CD4-positive, CD25-positive, alpha-beta regulatory T cell (primary cell): ENCODE data around the gene PDS5A. TPM values are rescaled to one million over a fixed set of nuclear protein-coding genes. Genes with fewer than 3 reads are reported as not detected.
"Not testable (repeated sequence)": the region's sequence is repeated elsewhere in the genome, so short reads cannot be mapped to it uniquely, and the experiment has no call there.

Source experiments
- ATAC-seq, 2 donors: fragments of 150-1000 bp; cut with Tn5 transposase; one replicate each; pipeline ENCODE4 v1.10.0; 2021; ENCODE audit warnings: low read depth in 2 of 2, moderate number of reproducible peaks in 2 of 2, moderate library complexity in 1 of 2
- DNase-seq, 3 donors: peaks; one replicate each; pipeline versions ENCODE4 v3.0.0 to v3.0.0-alpha.2; 2012 to 2022; ENCODE audit warnings: mixed read lengths in 1 of 3
- H3K27ac ChIP-seq: one replicate; pipeline ENCODE4 v1.7.0; 2013; ENCODE audit warnings: mild to moderate bottlenecking, low read length; ENCODE audit not compliant: insufficient read depth, poor library complexity, severe bottlenecking
- H3K27me3 ChIP-seq: one replicate; pipeline ENCODE4 v1.7.0; 2013; ENCODE audit warnings: low read length; ENCODE audit not compliant: control insufficient read depth, insufficient read depth
- H3K36me3 ChIP-seq: one replicate; pipeline ENCODE4 v1.7.0; 2013; ENCODE audit warnings: mild to moderate bottlenecking, low read length, moderate library complexity; ENCODE audit not compliant: control insufficient read depth, insufficient read depth
- H3K4me1 ChIP-seq: 2 replicates; pipeline ENCODE4 v1.7.0; 2013; ENCODE audit warnings: mild to moderate bottlenecking, low read length; ENCODE audit not compliant: insufficient read depth, control insufficient read depth, poor library complexity, severe bottlenecking
- H3K4me3 ChIP-seq: one replicate; pipeline ENCODE4 v1.7.0; 2013; ENCODE audit warnings: low read depth, mild to moderate bottlenecking, low read length, moderate library complexity
- H3K9me3 ChIP-seq, 2 experiments: 1 replicate in 1 of 2; 2 replicates in 1 of 2; pipeline ENCODE4 v1.7.0; 2013; ENCODE audit warnings: low read length in 2 of 2, mild to moderate bottlenecking in 1 of 2, moderate library complexity in 1 of 2; ENCODE audit not compliant: control insufficient read depth in 2 of 2
- H3K27ac Mint-ChIP-seq, 3 donors: one replicate each; pipeline ENCODE4 v1.8.0; 2020 to 2022; ENCODE audit warnings: mild to moderate bottlenecking in 3 of 3, mixed read lengths in 3 of 3, moderate library complexity in 2 of 3
- H3K27me3 Mint-ChIP-seq: one replicate; pipeline ENCODE4 v1.8.0; 2022; ENCODE audit warnings: mild to moderate bottlenecking, mixed read lengths
- H3K36me3 Mint-ChIP-seq: one replicate; pipeline ENCODE4 v1.8.0; 2020; ENCODE audit warnings: mixed read lengths
- H3K4me1 Mint-ChIP-seq, 4 donors: one replicate each; pipeline ENCODE4 v1.8.0; 2020 to 2022; ENCODE audit warnings: mixed read lengths in 4 of 4, mild to moderate bottlenecking in 1 of 4
- H3K4me3 Mint-ChIP-seq, 4 donors: one replicate each; pipeline ENCODE4 v1.8.0; 2020 to 2022; ENCODE audit warnings: mild to moderate bottlenecking in 4 of 4, mixed read lengths in 4 of 4, moderate library complexity in 3 of 4
- H3K9me3 Mint-ChIP-seq, 7 donors: one replicate each; pipeline ENCODE4 v1.8.0; 2020 to 2022; ENCODE audit warnings: mixed read lengths in 7 of 7, mild to moderate bottlenecking in 3 of 7, moderate library complexity in 2 of 7
- polyA plus RNA-seq, 4 donors: library from polyadenylated mRNA; unstranded; fragments of 300-500 nt; fragmentation: Illumina TruSeq; gene quantifications; one replicate each; pipeline ENCODE4 v1.2.3, GENCODE V29; 2021
- total RNA-seq: library from RNA; stranded (reverse); gene quantifications from one replicate; pipeline ENCODE4 v1.2.3, GENCODE V29; 2022

Gene PDS5A
- total and polyA plus RNA-seq, 5 donors from 2014 or later = 25.2 to 111 (median 32.5) TPM

DNA sequence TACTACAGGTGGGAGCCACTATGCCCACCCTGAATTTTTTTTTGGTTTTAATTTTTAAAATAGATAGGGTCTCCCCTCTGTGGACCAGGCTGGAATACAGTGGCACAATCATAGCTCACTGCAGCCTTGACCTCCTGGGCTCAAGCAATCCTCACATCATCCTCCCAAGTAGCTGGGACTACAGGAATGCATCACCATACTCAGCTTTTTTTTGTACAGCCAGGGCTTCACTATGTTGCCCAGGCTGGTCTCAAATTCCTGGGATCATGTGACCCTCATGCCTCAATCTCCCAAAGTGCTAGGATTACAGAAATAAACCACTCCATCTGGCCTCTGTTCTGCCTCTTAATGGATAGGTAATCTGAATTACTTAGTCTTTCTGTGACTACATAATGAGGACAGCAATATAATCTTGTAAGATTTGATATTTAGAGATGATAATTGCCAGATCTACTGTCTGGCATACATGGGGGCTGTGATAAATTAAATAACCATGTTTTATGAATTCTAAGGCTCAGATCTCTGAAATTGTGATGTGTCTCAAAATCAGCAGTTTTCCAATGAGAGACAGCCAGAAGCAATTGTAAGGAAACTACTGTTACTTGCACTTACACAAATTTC lies 26.7 kb downstream of the PDS5A start:
- H3K27me3 Mint-ChIP-seq = no peaks in the 10 kb centered on the region
- peaks cover 19% of the 10 kb centered on the region for H3K36me3 Mint-ChIP-seq
- Histone ChIP-seq H3K36me3 (peaks cover 3% of the 10 kb centered on the region), H3K27ac (no peak overlapping the region), H3K4me3 (no peak overlapping the region), H3K9me3 (no peaks in the 10 kb centered on the region), H3K27me3 (no peaks in the 10 kb centered on the region), H3K4me1 (peaks cover 3% of the 10 kb centered on the region)
- ATAC-seq (no peak), DNase-seq (no peak)
- no peak overlapping the region for H3K4me3 Mint-ChIP-seq
- no peaks in the 10 kb centered on the region for H3K9me3 Mint-ChIP-seq
- H3K4me1 Mint-ChIP-seq = peaks cover 14 to 73% (median 53%) of the 10 kb centered on the region in 4 donors
- peak overlapping the region in 2 of 3 donors; percentile 31 to 52 for H3K27ac Mint-ChIP-seq

DNA sequence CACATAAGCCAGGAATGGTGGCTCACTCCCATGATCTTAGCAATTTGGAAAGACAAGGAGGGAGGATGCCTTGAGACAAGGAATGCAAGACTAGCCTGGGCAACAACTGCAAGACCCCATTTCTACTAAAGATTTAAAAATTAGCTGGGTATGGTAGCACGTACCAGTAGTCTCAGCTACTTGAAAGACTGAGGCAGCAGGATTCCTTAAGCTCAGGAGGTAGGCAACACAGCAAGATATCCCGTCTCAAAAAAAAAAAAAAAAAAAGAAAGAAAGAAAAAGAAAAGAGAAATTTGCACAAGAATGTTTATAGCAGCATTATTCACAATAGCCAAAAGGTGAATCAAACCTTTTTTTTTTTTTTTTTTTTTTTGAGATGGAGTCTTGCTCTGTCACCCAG lies 29.7 kb downstream of the PDS5A start:
- Mint-ChIP-seq H3K27me3 (no peaks in the 10 kb centered on the region), H3K4me1 (peaks cover 19 to 67% (median 44%) of the 10 kb centered on the region in 4 donors), H3K36me3 (peaks cover 11% of the 10 kb centered on the region), H3K9me3 (no peaks in the 10 kb centered on the region), H3K27ac (peak overlapping the region in 1 of 3 donors; percentile 20), H3K4me3 (peak overlapping the region in 1 of 4 donors; percentile 3)
- DNase-seq (no peak), ATAC-seq (no peak)
- H3K4me1 ChIP-seq = peaks cover 3% of the 10 kb centered on the region
- no peaks in the 10 kb centered on the region for H3K36me3 ChIP-seq
- H3K27ac ChIP-seq = no peak overlapping the region
- H3K4me3 ChIP-seq = no peak overlapping the region
- H3K9me3 ChIP-seq = no peaks in the 10 kb centered on the region
- no peaks in the 10 kb centered on the region for H3K27me3 ChIP-seq

DNA sequence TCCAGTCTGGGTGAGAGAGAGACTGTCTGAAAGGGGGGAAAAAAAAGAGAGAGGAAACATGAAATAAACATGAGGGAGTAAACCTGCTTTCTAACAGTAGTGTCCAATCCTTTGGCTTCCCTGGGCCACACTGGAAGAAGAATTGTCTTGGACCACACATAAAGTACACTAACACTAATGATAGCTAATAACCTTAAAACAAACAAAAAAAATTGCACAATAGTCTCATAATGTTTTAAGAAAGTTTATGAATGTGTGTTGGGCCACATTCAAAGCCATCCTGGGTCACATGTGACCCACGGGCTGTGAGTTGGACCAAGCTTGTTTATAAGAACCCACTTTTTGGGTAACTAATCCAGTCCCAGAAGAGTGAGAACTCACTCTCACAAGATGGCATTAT lies 30.3 kb downstream of the PDS5A start:
- Mint-ChIP-seq H3K9me3 (no peaks in the 10 kb centered on the region), H3K4me3 (peak overlapping the region in 1 of 4 donors; percentile 3), H3K27me3 (no peaks in the 10 kb centered on the region), H3K36me3 (peaks cover 11% of the 10 kb centered on the region), H3K27ac (peak overlapping the region; percentile 20 to 38 (median 31)), H3K4me1 (peaks cover 21 to 67% (median 44%) of the 10 kb centered on the region in 4 donors)
- no peaks in the 10 kb centered on the region for H3K36me3 ChIP-seq
- ATAC-seq (no peak), DNase-seq (no peak)
- peaks cover 3% of the 10 kb centered on the region for H3K4me1 ChIP-seq
- no peaks in the 10 kb centered on the region for H3K27me3 ChIP-seq
- no peak overlapping the region for H3K4me3 ChIP-seq
- no peak overlapping the region for H3K27ac ChIP-seq
- H3K9me3 ChIP-seq = no peaks in the 10 kb centered on the region

DNA sequence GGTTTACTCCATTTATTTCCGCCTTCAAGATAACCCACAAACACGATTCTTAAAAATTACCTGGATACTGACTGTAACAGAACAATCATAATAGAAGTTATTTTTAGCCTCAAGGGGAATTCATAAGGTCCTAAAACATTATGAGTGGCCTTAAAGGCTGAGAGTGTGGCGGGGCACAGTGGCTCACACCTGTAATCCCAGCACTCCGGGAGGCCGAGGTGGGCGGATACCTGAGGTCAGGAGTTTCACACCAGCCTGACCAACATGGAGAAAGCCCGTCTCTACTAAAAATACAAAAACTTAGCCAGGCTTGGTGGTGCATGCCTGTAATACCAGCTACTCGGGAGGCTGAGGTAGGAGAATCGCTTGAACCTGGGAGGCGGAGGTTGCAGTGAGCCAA lies 33.5 kb downstream of the PDS5A start:
- peaks cover 24 to 70% (median 41%) of the 10 kb centered on the region in 4 donors for H3K4me1 Mint-ChIP-seq
- H3K4me1 ChIP-seq = peaks cover 10% of the 10 kb centered on the region
- not testable (repeated sequence) for DNase-seq

DNA sequence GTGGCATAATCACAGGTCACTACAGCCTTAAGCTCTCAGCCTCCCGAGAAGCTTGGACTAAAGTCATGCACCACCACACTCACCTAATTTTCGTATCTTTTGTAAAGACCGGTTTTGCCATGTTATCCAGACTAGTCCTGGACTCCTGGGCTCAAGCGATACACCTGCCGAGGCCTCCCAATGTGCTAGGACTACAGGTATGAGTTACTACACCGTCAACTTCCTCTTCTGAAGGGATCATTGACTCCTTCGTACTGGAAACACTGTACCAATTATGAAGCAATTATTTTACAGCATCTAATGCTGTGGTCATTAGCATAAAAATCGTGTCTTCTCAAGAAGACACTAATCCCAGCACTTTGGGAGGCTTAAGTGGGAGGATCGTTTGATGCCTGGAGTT lies 35.2 kb downstream of the PDS5A start:
- peaks cover 10% of the 10 kb centered on the region for H3K4me1 ChIP-seq
- no peaks in the 10 kb centered on the region for H3K9me3 Mint-ChIP-seq
- no peak overlapping the region for H3K4me3 Mint-ChIP-seq
- H3K4me1 Mint-ChIP-seq = peaks cover 19 to 71% (median 38%) of the 10 kb centered on the region in 4 donors
- H3K27me3 Mint-ChIP-seq = no peaks in the 10 kb centered on the region
- no peak overlapping the region for H3K27ac ChIP-seq
- no peaks in the 10 kb centered on the region for H3K9me3 ChIP-seq
- peak overlapping the region in 1 of 3 donors; percentile 76 for H3K27ac Mint-ChIP-seq
- ATAC-seq (no peak), DNase-seq (no peak)
- peaks cover 5% of the 10 kb centered on the region for H3K36me3 ChIP-seq
- H3K27me3 ChIP-seq = no peaks in the 10 kb centered on the region
- H3K4me3 ChIP-seq = no peak overlapping the region
- H3K36me3 Mint-ChIP-seq = peaks cover 12% of the 10 kb centered on the region

More for the DNA sequence above, 33.5 kb downstream of the PDS5A start:
- not testable (repeated sequence) for H3K9me3 Mint-ChIP-seq, H3K36me3 Mint-ChIP-seq, H3K27ac ChIP-seq, H3K27me3 ChIP-seq, H3K9me3 ChIP-seq, H3K36me3 ChIP-seq, H3K27me3 Mint-ChIP-seq, H3K4me3 ChIP-seq, ATAC-seq, H3K4me3 Mint-ChIP-seq
- peak overlapping the region in 1 of 3 donors; percentile 26 for H3K27ac Mint-ChIP-seq

DNA sequence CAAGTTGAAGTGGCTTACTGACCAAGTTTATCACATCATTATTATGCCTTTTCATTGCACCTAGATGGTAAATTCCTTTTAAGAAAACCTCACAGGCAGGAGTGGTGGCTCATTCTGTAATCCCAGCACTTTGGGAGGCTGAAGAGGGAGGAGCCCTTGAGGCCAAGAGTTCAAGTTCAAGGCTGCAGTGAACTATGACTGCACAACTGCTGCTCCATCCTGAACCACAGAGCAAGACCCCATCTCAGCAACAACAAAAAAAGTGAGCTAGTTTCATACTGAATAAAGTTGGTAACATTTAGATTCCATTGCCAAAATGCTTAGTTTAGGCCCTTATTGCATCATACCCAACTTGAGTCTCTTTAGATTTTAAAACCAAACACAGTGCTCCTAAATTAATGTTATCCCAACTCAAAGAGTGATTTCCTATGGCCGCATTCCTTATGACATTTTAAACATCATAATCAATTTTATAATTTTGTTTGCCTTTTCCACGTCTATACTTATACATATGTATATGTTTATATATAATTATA lies 36.0 kb downstream of the PDS5A start:
- Histone ChIP-seq H3K36me3 (peaks cover 8% of the 10 kb centered on the region), H3K27me3 (no peaks in the 10 kb centered on the region), H3K4me1 (peaks cover 10% of the 10 kb centered on the region), H3K27ac (no peak overlapping the region), H3K9me3 (no peaks in the 10 kb centered on the region), H3K4me3 (no peak overlapping the region)
- no peak overlapping the region for H3K4me3 Mint-ChIP-seq
- H3K9me3 Mint-ChIP-seq = no peaks in the 10 kb centered on the region
- H3K27ac Mint-ChIP-seq = peak overlapping the region in 1 of 3 donors; percentile 39
- ATAC-seq (no peak), DNase-seq (no peak)
- H3K4me1 Mint-ChIP-seq = peaks cover 19 to 69% (median 38%) of the 10 kb centered on the region in 4 donors
- H3K36me3 Mint-ChIP-seq = peaks cover 16% of the 10 kb centered on the region
- H3K27me3 Mint-ChIP-seq = no peaks in the 10 kb centered on the region

DNA sequence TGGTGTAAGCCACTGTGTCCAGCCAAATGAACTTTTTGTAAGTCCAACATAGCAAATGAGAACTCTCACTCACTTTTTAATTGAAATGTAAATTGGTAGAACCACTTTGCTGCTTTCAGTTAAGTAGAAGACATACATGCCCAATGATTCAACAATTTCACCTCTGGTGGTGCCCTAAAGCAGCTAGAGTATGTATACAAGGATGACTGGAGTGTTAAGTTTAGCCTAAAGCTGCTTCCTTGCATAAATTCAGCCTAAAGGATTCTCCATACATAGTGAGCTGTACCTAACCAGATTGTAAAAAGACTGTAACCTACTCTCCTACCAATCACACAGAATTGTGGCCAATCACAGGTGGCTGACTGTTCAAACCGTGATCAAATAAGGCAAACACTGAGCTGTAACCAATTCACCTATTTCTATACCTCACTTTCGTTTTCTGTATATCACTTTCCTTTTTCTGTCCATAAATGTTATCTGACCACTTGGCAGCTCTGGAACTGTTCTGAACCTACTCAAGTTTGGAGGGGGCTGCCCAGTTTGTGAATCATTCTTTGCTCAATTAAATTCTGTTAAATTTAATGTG lies 39.9 kb downstream of the PDS5A start:
- H3K9me3 Mint-ChIP-seq = peaks cover 0 to 2% (median 0%) of the 10 kb centered on the region in 7 donors
- DNase-seq (peak in 1 of 3 donors; percentile 19), ATAC-seq (no peak)
- Histone ChIP-seq H3K27me3 (no peaks in the 10 kb centered on the region), H3K4me3 (no peak overlapping the region), H3K36me3 (peaks cover 11% of the 10 kb centered on the region), H3K9me3 (no peaks in the 10 kb centered on the region), H3K27ac (no peak overlapping the region), H3K4me1 (peaks cover 28% of the 10 kb centered on the region)
- no peaks in the 10 kb centered on the region for H3K27me3 Mint-ChIP-seq
- H3K36me3 Mint-ChIP-seq = peaks cover 21% of the 10 kb centered on the region
- no peak overlapping the region for H3K4me3 Mint-ChIP-seq
- H3K27ac Mint-ChIP-seq = peak overlapping the region in 2 of 3 donors; percentile 81
- H3K4me1 Mint-ChIP-seq = peaks cover 33 to 80% (median 50%) of the 10 kb centered on the region in 4 donors
